HG02588 (cell line): ENCODE data around the gene NMBR.
"Not testable (repeated sequence)": the region's sequence is repeated elsewhere in the genome, so short reads cannot be mapped to it uniquely, and the experiment has no call there.

ENCODE experiments used
- ATAC-seq: cut with Tn5 transposase; IDR thresholded peaks from one replicate; pipeline ENCODE4 v1.9.1; 2021; ENCODE audit warnings: mild to moderate bottlenecking, moderate library complexity; ENCODE audit not compliant: unreplicated experiment

NMBR gene

GRCh38 chr6:142146828-142147662 is at the start of gene NMBR, which contains the start of gene VTA1:
Gene NMBR, minus strand, starts transcription at chr6:142147122. Its CDS starts 58,464 bp downstream, at chr6:142088658.
Gene VTA1, plus strand, starts transcription at chr6:142147263. Its CDS starts 25 bp downstream, at chr6:142147288.
- ATAC-seq = peak; percentile 100

GRCh38 chr6:142195862-142196541 is 49.1 kb upstream of the NMBR start:
- no peak for ATAC-seq

- ATAC-seq = no peak
These were observed 46.7 kb upstream of the NMBR start for GRCh38 chr6:142193621-142194020.

GRCh38 chr6:142192343-142192742 is 45.4 kb upstream of the NMBR start:
- no peak for ATAC-seq

GRCh38 chr6:142189057-142189456 is 42.1 kb upstream of the NMBR start:
- no peak for ATAC-seq

GRCh38 chr6:142188341-142188740 is 41.4 kb upstream of the NMBR start:
- not testable (repeated sequence) for ATAC-seq

- no peak for ATAC-seq
These were observed 40.3 kb upstream of the NMBR start for GRCh38 chr6:142187209-142187608.

- no peak for ATAC-seq
These were observed 38.7 kb upstream of the NMBR start for GRCh38 chr6:142185641-142186040.

GRCh38 chr6:142184307-142184706 is 37.4 kb upstream of the NMBR start:
- ATAC-seq = no peak

- ATAC-seq = no peak
These were observed 36.4 kb upstream of the NMBR start for GRCh38 chr6:142183351-142183750.

GRCh38 chr6:142182004-142182403 is 35.1 kb upstream of the NMBR start:
- ATAC-seq = no peak

- no peak for ATAC-seq
These were observed 31.2 kb upstream of the NMBR start for GRCh38 chr6:142178129-142178528.

- no peak for ATAC-seq
These were observed 27.8 kb upstream of the NMBR start for GRCh38 chr6:142174703-142175102.

- ATAC-seq = no peak
These were observed 27.1 kb upstream of the NMBR start for GRCh38 chr6:142173980-142174379.

GRCh38 chr6:142172758-142173157 is 25.8 kb upstream of the NMBR start:
- no peak for ATAC-seq

GRCh38 chr6:142171351-142171750 is 24.4 kb upstream of the NMBR start:
- ATAC-seq = no peak

- ATAC-seq = no peak
These were observed 20.6 kb upstream of the NMBR start for GRCh38 chr6:142167486-142167885.

- no peak for ATAC-seq
These were observed 20.1 kb upstream of the NMBR start for GRCh38 chr6:142167071-142167470.

- ATAC-seq = no peak
These were observed 18.3 kb upstream of the NMBR start for GRCh38 chr6:142165227-142165626.

- no peak for ATAC-seq
These were observed 15.9 kb upstream of the NMBR start for GRCh38 chr6:142162780-142163179.

GRCh38 chr6:142156758-142157068 is 9.8 kb upstream of the NMBR start:
- not testable (repeated sequence) for ATAC-seq
